Measurements from ENCODE around the gene ARPC5L.

DNA sequence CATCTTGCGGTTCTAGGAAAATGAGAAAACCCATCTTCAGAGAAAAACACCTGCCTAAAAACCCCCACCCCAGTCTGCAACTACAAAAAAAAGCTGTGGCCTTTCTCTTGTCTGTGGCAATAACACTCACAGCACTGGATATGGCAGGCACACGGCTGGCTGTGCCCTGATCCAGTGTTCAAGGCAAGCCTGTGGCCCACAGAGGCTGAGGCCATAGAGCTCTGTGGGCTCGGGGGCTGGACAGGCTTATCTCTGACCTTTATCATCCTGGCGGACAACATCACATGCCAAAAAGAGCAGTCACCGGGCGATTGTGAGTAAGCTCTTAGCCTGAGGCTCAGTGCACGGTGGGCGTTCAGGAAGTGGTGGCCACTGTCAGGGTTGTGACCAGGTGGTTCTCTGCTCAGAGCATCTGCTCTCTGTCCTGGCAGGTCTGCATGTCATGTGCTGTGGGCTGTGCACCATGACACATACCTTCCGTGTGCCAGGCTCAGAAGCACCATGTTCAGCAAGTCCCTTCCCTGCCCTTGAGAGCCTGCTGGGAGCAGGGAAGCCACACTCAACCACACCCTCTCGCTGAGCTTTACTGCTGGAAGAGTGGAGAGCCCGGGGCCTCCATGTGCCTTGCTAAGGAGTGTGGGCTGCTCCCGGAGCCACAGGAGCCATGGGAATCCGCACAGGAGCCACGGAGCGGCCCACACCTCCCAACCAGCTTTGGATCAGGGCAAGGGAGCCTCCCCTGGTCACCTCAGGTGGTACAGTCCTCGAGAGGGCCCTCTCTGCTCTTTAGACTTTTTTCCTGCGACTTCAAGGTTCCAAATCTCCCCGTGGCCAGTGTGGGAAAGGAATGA, 43.3 kb upstream of the ARPC5L start:
- TF ChIP-seq, protein P1, sequence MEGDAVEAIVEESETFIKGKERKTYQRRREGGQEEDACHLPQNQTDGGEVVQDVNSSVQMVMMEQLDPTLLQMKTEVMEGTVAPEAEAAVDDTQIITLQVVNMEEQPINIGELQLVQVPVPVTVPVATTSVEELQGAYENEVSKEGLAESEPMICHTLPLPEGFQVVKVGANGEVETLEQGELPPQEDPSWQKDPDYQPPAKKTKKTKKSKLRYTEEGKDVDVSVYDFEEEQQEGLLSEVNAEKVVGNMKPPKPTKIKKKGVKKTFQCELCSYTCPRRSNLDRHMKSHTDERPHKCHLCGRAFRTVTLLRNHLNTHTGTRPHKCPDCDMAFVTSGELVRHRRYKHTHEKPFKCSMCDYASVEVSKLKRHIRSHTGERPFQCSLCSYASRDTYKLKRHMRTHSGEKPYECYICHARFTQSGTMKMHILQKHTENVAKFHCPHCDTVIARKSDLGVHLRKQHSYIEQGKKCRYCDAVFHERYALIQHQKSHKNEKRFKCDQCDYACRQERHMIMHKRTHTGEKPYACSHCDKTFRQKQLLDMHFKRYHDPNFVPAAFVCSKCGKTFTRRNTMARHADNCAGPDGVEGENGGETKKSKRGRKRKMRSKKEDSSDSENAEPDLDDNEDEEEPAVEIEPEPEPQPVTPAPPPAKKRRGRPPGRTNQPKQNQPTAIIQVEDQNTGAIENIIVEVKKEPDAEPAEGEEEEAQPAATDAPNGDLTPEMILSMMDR (IDR thresholded peaks at IDR 0.05; ENCODE audit: insufficient read depth, low read length, poor library complexity, severe bottlenecking): no peak
- no peak for TF ChIP-seq EZH2phosphoT487 (conservative IDR thresholded peaks at IDR 0.05; ENCODE audit: low read length)

Measured in SU-DHL-6 (cell line).